NCI-H1105 (cell line): Measurements from ENCODE around the gene KRT86.
"Not testable (repeated sequence)": the region's sequence is repeated elsewhere in the genome, so short reads cannot be mapped to it uniquely, and the experiment has no call there.

Experiments
- DNase-seq: peaks from one replicate; lab custom pipeline; 2025; lab: John Stamatoyannopoulos, UW

KRT86 gene

DNA sequence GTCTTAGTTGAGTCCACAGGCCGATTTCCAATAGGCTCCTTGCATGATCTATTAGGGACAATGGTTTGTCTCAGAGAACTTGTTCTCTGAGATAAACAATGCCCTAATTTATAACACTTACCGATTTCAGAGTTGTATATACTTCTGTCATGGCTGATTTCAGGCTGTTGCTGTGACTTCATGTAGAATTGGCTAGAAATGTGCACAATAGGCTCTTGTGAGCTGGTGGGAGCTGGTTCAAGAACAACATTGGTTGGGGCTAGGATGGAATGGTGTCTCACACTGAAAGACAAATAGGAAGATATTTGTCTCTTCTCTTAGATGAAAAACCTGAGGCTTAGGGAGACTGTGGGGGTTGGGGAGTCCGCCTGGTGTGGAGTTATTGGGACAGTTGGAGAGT lies 6.7 kb upstream of the KRT86 start:
- DNase-seq, result no peak

DNA sequence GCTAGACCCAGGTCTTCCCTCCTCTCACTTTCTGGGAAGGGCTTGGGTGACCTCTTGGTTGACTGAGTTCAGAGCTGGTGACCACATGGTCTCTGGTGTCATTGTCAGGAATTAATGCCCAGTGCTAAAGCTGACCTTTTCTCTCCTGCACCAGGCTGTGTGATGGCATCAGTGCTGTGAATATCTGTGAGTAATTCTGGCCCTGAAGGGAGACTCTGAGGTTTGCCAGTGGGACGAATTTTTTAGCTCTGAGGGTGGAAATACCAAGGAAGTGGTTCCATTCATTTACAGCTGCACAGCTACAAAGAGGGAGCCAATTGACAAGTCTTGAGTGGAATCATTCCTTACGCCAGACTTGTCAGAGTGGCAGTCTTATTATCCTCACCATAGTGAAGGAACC lies 6.2 kb upstream of the KRT86 start:
- no peak for DNase-seq

DNA sequence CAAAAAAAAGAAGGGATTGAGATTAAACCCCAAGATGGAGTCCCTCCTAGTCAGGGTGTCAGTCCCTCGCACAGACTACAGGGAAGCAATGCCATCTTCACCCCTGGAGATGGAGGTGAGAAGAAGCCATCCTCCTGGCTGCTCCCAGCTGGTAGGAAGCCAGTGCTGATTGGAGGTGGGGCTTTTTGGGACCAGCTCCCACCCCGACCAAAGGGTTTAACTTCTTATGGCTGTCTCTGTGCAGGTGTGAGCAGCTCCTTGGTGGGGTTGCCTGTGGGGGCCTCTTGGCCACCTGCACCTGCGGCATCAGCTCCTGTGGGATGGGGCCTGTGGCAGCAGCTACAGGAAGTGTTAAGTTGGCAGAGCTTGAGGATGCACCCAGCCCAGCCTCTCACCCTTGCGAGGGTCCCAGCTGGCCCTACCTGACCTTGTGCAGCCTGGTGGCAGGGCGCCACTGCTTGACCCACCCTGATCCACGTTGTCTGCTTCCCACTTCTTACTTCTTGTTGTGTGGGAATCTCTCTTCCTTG lies 3.8 kb upstream of the KRT86 start:
- no peak for DNase-seq

DNA sequence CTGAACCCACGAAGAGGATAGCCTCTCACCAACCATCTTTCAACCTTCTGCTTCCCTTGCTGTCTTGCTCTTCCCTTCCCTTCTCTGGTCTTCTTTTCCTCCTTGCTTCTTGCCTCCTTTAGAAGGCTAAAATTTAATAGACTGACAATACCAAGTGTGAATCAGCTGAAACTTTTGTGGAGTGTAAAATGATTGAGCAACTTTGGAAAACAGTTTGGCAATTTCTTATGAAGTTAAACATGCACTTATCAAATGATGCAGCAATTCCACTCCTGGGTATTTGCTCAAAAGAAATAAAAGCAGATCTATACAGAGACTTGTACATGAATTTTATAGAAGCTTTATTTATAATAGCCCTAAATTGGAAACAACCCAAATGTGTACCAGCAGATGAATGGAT lies 3.3 kb upstream of the KRT86 start:
- DNase-seq, result no peak

DNA sequence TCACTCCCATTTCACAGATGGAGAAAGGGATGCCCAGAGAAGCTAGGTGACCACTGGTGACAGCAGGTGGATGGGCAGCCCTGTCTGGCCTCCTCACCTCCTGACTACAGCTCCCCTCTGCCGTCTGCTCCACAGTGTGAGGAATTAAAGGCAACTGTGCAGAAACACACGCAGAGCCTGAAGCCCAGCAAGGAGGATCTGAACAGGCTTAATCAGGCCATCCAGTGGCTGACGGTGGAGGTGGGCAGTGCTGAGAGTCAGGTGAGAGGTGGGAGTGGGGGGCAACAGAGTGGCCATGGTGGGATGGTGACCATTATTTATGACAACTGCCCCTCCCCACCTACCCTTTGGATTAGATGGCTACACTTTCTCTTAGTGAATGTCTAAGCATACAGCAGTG lies 1.2 kb downstream of the KRT86 start:
- DNase-seq, result no peak

DNA sequence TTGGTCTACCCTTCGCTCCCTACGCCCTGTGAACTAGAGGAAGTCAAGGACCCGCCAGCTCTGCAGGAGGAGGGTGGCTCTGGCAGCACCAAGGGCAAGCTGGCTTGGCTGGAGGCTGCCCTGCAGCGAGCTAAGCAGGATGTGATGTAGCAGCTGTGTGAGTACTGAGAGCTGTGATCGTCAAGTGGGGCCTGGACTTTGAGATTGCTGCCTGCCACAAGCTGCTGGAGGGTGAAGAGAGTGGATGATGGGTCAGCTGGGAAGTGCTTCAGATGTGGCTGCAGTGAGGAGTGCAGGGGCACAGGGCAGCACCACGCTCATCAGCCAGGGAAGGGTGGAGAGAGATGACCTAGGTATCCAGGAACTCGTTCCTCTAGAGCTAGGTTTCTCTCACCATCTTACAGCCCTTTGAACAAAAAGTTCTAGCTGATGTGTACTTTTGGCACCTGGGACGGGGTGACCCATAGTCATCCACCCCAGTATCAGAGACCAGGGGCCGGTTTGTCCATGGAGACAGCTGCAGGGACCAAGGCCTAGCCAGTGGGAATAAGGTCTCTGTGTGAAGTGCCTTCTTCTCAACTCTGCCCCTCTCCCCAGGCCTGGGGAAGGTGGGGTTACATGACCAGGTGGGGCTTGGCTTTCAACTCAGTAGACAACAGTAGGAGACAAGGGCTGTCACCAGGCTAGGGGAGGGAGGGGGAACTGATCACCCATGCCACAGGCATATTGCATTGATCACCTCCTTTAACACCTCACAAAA lies 3.2 kb downstream of the KRT86 start:
- no peak for DNase-seq

DNA sequence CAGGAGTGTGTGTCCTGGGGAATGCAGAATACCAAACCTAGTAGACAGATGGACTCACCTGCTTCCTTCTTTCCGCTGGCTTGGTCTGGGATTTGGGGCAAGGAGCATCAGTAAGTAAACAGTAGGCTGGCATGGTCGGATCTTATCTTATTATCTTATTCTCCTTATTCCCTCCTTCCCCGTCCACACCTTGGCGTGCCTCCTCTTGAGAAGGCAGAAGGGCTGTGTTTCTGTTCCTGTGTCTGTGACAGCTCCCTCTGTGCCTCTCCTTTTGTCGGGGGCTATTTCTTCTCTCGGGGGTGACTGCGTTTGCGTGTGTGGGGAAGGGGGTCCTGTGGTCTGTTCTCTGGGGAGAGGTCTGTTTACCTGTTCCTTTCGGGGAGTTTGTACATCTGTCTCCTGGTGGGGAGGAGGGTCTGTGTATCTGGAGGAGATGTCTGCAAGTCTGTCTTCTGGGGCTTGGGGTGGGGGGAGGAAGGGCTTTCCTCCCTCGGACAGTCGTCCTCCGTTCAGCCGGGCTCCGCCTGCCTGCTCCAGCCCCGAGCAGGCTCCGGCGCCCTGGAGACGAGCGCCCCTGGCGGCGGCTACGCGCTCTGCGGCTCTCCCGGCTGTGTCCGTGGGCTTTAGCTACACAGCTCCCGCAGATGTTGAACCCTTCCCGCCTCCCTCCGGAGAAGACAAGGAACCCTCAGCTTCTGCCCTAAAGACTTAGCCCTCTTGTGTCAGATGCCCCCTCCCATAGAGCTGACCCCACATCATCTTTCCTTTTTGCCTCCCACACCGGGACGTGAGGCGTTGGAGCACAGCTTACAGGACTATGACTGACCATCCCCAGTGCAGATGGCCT lies 4.4 kb downstream of the KRT86 start:
- DNase-seq, result no peak

DNA sequence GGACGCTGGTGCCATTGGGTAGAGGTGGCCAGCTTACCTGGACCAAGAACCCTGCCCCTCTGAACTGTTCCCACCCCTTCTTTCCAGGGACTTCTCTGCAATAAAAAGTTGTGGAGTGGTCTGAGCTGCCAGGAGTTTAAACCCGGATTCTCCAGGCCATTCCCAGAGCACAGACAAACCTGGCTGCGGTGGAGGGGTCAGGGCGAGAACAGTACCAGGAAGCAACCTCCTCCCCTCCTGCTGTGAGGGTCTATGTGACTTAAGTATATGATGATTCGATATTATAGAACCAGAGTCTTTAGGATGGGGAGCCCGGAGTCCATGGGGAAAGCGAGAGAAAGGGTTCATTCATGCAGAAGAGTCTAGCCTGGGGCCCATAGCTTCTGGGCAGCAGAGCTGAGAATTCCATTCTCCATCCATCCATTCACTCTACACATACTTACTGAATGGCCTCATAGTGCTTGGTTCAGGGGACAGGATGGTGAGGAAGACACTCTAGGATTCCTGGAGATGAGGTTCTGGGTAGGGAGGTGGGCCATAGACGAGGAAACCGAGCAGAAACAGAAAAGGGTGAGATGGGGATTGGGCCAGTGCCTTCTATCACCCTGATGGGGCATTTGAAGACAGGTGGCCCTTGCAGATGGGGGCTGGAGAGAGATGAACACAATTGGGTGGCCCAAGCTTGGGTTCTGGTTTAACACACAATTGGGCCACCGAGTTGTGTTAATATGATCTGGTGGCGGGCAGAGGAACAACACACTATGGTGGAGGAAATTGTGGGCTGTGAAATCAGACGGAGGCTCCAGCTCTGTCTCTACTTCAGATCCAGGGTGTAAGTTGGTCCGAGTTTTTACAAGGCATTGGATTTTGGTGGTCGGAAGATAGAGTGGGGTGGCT lies 5.2 kb downstream of the KRT86 start:
- DNase-seq, result no peak

DNA sequence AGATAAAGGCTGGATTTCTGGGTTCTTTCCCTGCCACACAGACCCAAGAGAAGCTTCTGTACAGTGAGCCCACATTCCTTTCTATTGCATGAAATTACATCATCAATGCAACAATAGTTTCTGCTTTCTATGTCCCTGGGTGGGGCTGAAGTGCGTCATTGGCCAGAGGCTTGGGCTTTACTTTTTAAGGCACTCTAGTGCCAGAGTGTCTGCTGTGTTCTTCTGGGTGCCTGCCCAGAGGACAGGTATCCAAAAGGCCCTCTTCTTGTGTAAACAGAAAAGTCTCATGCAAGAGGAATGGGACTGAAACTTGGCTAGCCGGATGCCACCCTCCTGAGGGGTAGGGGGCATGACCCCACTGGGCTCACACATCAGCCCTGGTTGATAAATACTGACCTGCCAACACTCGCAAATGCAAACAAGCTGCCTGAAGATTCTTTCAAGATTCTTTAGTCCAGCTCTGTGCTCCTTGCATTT lies 5.9 kb downstream of the KRT86 start:
- no peak for DNase-seq

DNA sequence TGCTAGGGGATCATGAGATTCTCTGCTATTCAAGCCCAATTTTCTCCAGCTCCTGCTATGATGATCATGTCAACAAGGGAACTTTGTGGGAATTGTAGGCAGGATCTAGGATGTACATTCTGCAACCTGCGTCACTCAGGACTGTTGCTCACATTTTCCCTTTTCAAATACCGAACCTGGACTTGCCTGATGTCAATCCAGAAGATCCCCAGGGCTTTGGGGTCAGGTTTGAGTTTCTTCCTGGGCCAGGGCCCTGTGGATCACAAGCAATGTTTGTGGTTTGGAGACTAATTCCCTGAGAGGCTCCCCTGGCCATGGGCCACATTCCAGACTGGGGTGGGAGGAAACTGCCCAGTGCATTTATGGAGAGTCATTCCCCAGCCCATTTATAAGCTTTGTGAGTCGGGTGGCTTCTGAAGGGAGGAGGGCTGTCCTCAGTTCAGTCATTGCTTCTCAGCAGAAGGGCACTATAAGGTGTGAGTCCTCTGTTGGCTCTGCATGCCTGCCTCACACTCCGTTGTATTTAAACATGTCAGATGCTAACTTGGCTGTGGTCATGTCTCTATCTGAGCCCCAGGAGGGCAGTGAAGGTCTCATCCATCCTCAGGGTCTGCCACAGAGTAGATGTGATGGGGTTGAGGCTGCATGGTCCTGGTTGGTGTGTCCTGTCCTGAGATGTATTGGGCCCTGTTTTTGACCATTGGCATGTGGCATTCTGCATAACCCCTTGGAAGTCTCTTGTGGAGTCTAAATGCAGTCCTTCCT lies 6.5 kb downstream of the KRT86 start:
- DNase-seq, result no peak

DNA sequence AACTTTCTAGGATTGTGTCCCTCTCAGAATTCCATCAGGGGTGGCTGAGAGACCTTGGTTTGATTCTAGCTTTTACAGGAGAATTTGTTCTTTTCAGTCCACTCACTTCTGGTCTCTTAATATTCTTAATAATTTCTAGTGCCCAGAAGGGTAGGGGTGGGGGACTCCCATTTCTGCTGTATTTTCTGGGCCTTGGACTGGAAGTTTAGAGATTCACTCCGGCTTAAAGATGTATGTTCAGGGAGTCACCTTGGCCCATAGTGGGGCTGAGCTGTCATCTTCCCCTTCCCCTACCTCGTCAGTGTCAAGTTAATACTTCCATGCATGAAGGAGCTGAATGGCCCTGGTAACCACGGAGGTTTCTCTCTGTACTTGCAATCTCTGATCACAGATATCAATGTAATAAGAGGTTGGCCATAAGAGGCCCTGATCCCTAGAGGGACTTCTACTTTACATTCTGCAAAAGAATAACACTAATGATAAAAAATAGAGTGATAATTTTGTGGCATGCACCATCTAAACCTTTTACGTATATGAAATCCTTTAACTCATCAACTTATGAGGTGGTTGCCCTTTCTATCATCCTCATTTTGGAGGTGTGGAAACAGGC lies 10.2 kb downstream of the KRT86 start:
- no peak for DNase-seq

DNA sequence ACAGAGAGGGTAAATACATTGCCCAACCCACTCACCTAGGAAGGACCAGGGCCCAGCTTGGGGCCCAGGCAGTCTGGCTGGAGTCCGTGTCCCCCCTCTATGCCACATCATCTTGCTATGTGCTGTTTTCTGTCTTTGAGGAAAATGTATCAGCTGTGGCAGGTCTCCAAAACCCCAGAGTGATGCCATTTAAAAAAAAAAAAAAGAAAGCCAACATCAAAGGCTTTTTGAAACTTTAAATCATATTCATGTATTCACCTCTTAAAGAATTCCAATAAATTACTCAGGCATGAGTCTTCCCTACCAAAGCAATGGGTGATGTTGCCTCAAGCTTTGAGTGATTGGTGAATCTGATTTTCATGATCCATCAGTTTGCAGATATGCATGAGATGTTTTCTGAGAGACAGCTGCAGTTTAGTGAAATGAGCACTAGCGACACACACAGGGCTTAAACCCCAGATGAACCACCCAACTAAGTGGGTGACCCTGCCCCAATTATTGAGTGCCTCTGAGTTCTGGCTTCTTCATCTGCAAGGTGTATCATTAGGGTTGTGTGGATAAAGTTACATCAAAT lies 10.8 kb downstream of the KRT86 start:
- no peak for DNase-seq

DNA sequence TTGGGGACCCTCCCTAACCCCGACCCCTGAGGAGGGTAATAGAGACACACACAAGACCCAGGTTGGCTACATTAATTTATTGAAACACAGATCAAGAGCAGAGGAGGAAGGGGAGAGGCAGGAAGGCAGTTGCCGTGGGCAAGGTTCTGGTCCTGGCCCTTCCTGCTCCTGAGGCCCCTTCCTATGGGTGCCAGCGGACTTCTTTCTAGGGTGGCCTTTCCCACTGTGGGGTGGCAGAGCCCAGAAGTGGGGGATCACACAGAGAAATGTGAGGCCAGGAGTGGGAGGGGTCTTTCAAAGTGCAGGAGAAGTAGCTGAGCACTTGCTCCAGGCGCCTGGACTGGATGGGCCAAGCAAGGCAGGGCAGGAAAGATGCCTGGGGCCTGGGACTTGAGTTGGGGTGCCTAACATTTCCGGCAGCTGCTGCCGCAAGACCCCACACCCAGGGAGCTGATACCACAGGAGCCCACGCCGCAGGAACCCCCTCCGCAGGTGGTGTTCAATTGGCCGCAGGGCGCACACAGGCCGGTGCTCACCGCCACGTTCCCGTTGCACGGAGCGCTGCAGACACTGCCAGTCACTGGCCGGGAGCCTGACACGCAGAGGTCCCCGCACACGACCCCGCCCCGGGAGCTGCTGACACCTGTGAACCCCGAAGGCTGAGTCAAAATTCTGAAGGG lies 11.5 kb downstream of the KRT86 start:
- no peak for DNase-seq

DNA sequence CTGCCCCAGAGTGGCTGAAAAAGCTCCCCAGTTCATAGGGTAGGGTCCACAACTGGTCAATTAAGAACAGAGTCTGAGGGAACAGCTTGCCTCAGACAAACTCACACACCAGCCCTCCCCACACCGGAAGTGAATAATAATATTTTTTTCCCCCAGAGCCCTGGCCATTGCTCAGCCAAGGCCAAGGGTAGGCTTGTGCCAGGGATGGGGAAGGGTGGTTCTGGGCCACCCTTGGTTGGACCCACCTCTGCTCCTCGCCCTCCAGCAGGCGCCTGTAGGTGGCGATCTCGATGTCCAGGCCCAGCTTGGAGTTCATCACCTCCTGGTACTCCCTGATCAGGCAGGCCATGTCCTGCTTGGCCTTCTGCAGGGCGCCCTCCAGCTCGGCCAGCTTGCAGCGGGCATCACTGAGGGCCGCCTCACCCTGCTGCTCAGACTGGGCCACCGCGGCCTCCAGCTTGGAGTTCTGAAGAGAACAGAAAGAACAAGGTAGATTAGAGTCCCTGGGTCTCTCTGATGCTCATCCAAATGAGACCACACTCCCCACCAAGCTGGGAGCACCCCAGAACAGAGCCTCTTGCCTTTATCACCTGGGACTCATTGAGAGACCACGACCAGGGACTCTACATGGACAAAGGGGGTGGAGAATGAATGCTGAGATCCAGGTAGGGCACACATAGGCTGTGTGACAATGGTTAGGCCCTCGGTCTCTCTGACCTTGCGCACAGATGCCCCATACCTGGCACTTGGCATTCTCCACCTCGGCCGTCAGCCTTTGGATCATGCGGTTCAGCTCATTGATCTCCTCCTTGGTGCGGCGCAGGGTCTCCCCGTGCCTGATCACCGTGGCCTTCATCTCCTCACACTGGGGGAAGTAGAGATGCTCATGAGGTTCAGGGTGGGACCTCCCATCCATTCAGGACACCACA lies 12.7 kb downstream of the KRT86 start:
- DNase-seq, result not testable (repeated sequence)

DNA sequence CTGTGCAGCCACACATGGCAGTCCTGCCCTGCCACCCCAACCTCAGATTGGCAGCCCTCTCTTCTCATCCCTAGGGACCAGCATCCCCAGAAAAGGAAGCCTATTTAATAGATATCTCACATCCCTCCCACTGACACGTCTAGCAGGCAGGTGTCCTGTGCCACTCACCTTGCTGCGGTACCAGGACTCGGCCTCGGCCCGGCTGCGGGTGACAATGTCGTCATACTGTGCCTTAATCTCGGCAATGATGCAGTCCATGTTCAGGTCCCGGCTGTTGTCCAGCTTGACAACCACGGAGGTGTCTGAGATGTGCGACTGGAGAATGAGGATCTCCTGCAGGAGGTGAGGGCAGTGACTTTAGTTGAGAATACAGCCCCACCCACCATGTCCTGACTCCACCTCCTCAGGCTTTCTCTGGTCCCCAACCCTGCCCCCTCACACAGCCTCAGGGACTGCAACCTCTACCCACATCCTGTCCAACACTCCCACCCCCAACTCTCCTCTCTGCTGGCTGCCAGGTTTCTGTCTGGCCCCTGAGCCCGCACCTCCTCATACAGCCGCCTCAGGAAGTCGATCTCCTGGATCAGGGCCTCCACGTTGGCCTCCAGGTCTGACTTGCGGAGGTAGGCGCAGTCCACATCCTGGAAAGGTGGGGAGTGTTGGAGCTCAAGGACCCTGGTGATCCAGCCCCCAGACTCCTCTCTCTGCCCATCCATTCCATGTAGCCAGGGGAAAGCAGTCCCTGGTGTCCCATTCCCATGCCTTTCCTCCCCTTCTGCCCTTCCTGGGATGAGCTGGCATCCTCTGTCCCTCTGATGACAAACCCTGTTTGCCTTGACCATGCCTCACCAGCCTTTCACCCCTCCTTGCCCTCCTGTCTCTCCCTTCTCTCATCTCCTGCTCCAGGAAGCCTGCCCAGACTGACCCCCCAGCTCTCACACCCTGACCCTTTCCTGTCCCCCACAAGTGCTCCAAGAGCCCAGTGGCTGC lies 13.7 kb downstream of the KRT86 start:
- not testable (repeated sequence) for DNase-seq

DNA sequence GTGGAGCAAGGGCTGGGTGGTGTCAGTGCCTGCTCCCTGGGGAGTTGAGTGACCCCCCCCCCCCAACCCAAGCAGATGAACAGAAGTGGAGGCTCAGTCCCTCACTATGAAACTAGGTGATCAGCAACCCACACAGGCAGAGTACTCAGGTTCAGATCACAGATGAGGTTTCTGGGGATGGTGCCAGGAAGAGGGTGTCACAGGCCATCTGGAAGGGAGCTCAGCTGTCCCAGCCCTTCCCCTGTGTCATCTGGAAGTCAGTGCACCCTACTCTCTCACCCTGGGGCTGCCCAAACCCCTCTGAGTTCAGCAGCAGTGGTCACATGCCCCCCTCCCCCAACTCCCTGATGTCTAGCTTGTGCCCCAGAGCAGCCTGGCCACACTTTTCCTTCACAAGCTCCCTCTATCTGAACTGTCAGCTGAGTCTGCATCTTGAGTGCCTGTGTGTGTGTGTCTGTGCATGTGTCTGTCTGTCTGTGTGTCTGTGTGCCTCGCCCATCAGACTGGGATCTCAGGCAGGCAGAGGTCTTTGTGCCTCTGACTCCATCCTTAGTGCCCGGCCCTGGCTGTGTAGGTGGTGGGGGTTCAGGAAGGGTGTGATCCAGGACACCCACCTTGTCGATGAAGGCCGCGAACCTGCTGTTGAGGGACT lies 16.2 kb downstream of the KRT86 start:
- not testable (repeated sequence) for DNase-seq
